H9 (cell line): ENCODE measurements around the gene USP40. TPM values are rescaled to one million over a fixed set of nuclear protein-coding genes. Genes with fewer than 3 reads are reported as not detected.

ENCODE experiments used
- DNase-seq: peaks from one replicate; pipeline ENCODE4 v3.0.0-alpha.2; 2017
- H2AFZ ChIP-seq: one replicate; pipeline ENCODE4 v1.6.1; 2013; ENCODE audit warnings: mild to moderate bottlenecking, low read length, control low read depth, moderate library complexity
- H2AK5ac ChIP-seq: 2 replicates; pipeline ENCODE4 v1.6.1; 2013; ENCODE audit warnings: low read length, control low read depth, mixed read lengths; ENCODE audit not compliant: insufficient read length
- H2BK120ac ChIP-seq: one replicate; pipeline ENCODE4 v1.6.1; 2013; ENCODE audit warnings: low read depth, mild to moderate bottlenecking, low read length, control low read depth, inconsistent platforms; ENCODE audit not compliant: poor library complexity, severe bottlenecking
- H2BK12ac ChIP-seq: 2 replicates; pipeline ENCODE4 v1.6.1; 2013; ENCODE audit warnings: low read length, control low read depth, mixed read lengths, low read depth; ENCODE audit not compliant: insufficient read length
- H2BK15ac ChIP-seq: 2 replicates; pipeline ENCODE4 v1.6.1; 2013; ENCODE audit warnings: low read depth, low read length, control low read depth
- H2BK20ac ChIP-seq: one replicate; pipeline ENCODE4 v1.6.1; 2013; ENCODE audit warnings: low read depth, mild to moderate bottlenecking, low read length, control low read depth, inconsistent platforms; ENCODE audit not compliant: poor library complexity, severe bottlenecking
- H2BK5ac ChIP-seq: 2 replicates; pipeline ENCODE4 v1.6.1; 2013; ENCODE audit warnings: low read length, control low read depth, mixed read lengths; ENCODE audit not compliant: insufficient read length
- H3K14ac ChIP-seq: 2 replicates; pipeline ENCODE4 v1.6.1; 2013; ENCODE audit warnings: low read length, control low read depth; ENCODE audit not compliant: insufficient read depth
- H3K18ac ChIP-seq: 2 replicates; pipeline ENCODE4 v1.6.1; 2013; ENCODE audit warnings: low read depth, mild to moderate bottlenecking, mixed read lengths, low read length, control low read depth; ENCODE audit not compliant: insufficient read length
- H3K23ac ChIP-seq: 2 replicates; pipeline ENCODE4 v1.6.1; 2013; ENCODE audit warnings: low read length, control low read depth, mixed read lengths, low read depth; ENCODE audit not compliant: insufficient read length
- H3K23me2 ChIP-seq: 2 replicates; pipeline ENCODE4 v1.6.1; 2013; ENCODE audit warnings: low read depth, mild to moderate bottlenecking, mixed read lengths, low read length, control low read depth; ENCODE audit not compliant: insufficient read length, poor library complexity, severe bottlenecking
- H3K27ac ChIP-seq: 2 replicates; pipeline ENCODE4 v1.5.1; 2013; ENCODE audit warnings: low read length, control low read depth, mixed read lengths, low read depth; ENCODE audit not compliant: insufficient read length
- H3K27me3 ChIP-seq: 2 replicates; pipeline ENCODE4 v1.6.1; 2013; ENCODE audit warnings: low read length, control low read depth, inconsistent platforms; ENCODE audit not compliant: insufficient read depth
- H3K4ac ChIP-seq: 2 replicates; pipeline ENCODE4 v1.6.1; 2013; ENCODE audit warnings: low read depth, mild to moderate bottlenecking, control low read depth, inconsistent platforms, low read length, moderate library complexity
- H3K4me1 ChIP-seq: 2 replicates; pipeline ENCODE4 v1.6.1; 2013; ENCODE audit warnings: low read length, control low read depth, inconsistent platforms; ENCODE audit not compliant: insufficient read depth
- H3K4me2 ChIP-seq: 2 replicates; pipeline ENCODE4 v1.6.1; 2013; ENCODE audit warnings: low read length, control low read depth, mixed read lengths; ENCODE audit not compliant: insufficient read length, insufficient read depth
- H3K56ac ChIP-seq: 2 replicates; pipeline ENCODE4 v1.6.1; 2013; ENCODE audit warnings: low read depth, mild to moderate bottlenecking, mixed read lengths, low read length, control low read depth; ENCODE audit not compliant: insufficient read length
- H3K79me1 ChIP-seq: 2 replicates; pipeline ENCODE4 v1.6.1; 2013; ENCODE audit warnings: low read depth, mild to moderate bottlenecking, moderate library complexity, low read length, control low read depth, inconsistent platforms; ENCODE audit not compliant: insufficient read depth, poor library complexity, severe bottlenecking
- H3K79me2 ChIP-seq: 2 replicates; pipeline ENCODE4 v1.6.1; 2013; ENCODE audit warnings: low read length, control low read depth, inconsistent platforms; ENCODE audit not compliant: insufficient read depth
- H3K9ac ChIP-seq: 2 replicates; pipeline ENCODE4 v1.6.1; 2013; ENCODE audit warnings: low read length, control low read depth, mixed read lengths; ENCODE audit not compliant: insufficient read length; ENCODE audit errors: extremely low read depth
- H3K9me3 ChIP-seq: one replicate; pipeline ENCODE4 v1.6.1; 2013; ENCODE audit warnings: low read depth, low read length, inconsistent platforms; ENCODE audit not compliant: control insufficient read depth
- H3T11ph ChIP-seq: one replicate; pipeline ENCODE4 v1.6.1; 2013; ENCODE audit warnings: mild to moderate bottlenecking, low read length, control low read depth, inconsistent platforms
- H4K20me1 ChIP-seq: one replicate; pipeline ENCODE4 v1.6.1; 2013; ENCODE audit not compliant: control insufficient read depth, insufficient read length, insufficient read depth
- H4K5ac ChIP-seq: 2 replicates; pipeline ENCODE4 v1.6.1; 2013; ENCODE audit warnings: low read depth, mild to moderate bottlenecking, mixed read lengths, low read length, control low read depth; ENCODE audit not compliant: insufficient read length
- H4K8ac ChIP-seq: replicated peaks from 2 replicates; pipeline ENCODE4 v1.6.1; 2013; ENCODE audit warnings: low read length, control low read depth, mixed read lengths, low read depth; ENCODE audit not compliant: insufficient read length
- H4K91ac ChIP-seq: 2 replicates; pipeline ENCODE4 v1.6.1; 2013; ENCODE audit warnings: low read depth, mild to moderate bottlenecking, moderate library complexity, mixed read lengths, low read length, control low read depth; ENCODE audit not compliant: insufficient read length
- H3K27ac Mint-ChIP-seq, 3 experiments: 2 replicates in 2 of 3; 3 replicates in 1 of 3; pipeline ENCODE4 v1.8.0; 2020 to 2021; ENCODE audit warnings: mixed read lengths in 3 of 3, mild to moderate bottlenecking in 1 of 3, moderate library complexity in 1 of 3
- H3K27me3 Mint-ChIP-seq: 2 replicates; pipeline ENCODE4 v1.8.0; 2021; ENCODE audit warnings: low read depth, mild to moderate bottlenecking, moderate library complexity, mixed read lengths
- H3K36me3 Mint-ChIP-seq, 3 experiments: 2 replicates in 2 of 3; 3 replicates in 1 of 3; pipeline ENCODE4 v1.8.0; 2020 to 2021; ENCODE audit warnings: low read depth in 3 of 3, mixed read lengths in 3 of 3; ENCODE audit not compliant: insufficient read depth in 1 of 3
- H3K4me1 Mint-ChIP-seq, 2 experiments: 2 replicates each; pipeline ENCODE4 v1.8.0; 2020; ENCODE audit warnings: mixed read lengths in 2 of 2
- H3K4me3 Mint-ChIP-seq, 2 experiments: 2 replicates in 1 of 2; 3 replicates in 1 of 2; pipeline ENCODE4 v1.8.0; 2020 to 2021; ENCODE audit warnings: mild to moderate bottlenecking in 2 of 2, mixed read lengths in 2 of 2, moderate library complexity in 1 of 2
- H3K9me3 Mint-ChIP-seq, 2 experiments: 2 replicates in 1 of 2; 3 replicates in 1 of 2; pipeline ENCODE4 v1.8.0; 2020; ENCODE audit warnings: mild to moderate bottlenecking in 2 of 2, mixed read lengths in 2 of 2, moderate library complexity in 1 of 2
- WGBS: extraction: QIAGEN DNeasy Blood & Tissue Kit; methylation state at CpG from one replicate; pipeline ENCODE4 v1.1.7; 2013; ENCODE audit warnings: missing lambda C conversion rate, low lambda C conversion rate, mixed read lengths; ENCODE audit not compliant: insufficient read length; ENCODE audit errors: extremely low coverage; 5-methylcytosine and 5-hydroxymethylcytosine counted together
- total RNA-seq: library from RNA; stranded (reverse); gene quantifications from 2 replicates; pipeline ENCODE4 v1.2.1, GENCODE V29; 2021
- TF ChIP-seq, protein P1 (sequence below): fragments of 200-600 bp; sonication (generic); conservative IDR thresholded peaks from 3 replicates; pipeline ENCODE4 v1.8.0; 2021; ENCODE audit warnings: antibody characterized with exemption, mild to moderate bottlenecking

The USP40 gene
- total RNA-seq, 1 experiment from 2014 or later: 7.5 TPM

DNA sequence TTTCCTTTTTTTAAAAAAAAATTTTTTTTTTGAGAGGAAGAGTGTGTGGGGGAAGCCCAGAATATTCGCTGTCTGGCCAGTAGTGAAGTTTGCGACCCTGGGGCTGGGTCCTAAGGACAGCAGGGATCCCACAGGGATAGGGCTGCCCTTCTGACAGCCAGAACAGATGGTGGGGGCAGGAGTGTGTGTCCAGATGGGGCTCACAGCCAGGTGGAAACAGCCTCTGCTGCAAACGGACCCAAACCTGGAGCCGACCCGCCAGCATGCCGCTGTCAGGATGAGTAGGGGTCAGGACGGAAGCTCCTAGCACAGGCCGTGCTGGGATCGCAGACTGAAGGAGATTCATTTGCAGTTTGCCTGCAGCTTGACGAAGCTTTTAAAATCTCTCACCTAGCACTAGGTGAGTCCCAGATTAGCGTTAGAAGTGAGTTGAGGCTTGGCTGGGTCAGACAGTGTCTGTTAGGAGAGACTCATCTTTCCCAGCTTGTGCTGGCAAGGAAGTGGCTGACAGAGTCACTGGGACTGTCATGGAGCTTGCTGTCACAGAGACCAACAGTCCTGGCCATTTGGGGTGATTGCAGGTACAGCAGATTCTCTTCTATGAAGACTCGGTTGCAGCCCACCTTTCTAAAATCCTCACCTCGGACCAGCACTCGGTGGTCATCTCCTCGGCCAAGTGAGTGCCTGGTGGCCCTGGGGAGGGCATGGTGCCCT is 118.9 kb downstream of the USP40 start:
- Histone ChIP-seq H3K4ac (no peak overlapping the region), H3K79me2 (no peaks in the 10 kb centered on the region), H3K27me3 (no peaks in the 10 kb centered on the region), H3K4me2 (no peak overlapping the region), H3K18ac (no peak overlapping the region), H2BK120ac (no peak overlapping the region), H2BK20ac (no peak overlapping the region), H3K23ac (no peak overlapping the region), H2BK5ac (no peak overlapping the region), H2AK5ac (no peak overlapping the region), H3T11ph (no peak overlapping the region), H4K8ac (no peak overlapping the region), H3K9me3 (no peaks in the 10 kb centered on the region), H3K23me2 (no peaks in the 10 kb centered on the region), H3K14ac (no peak overlapping the region), H4K91ac (no peak overlapping the region), H3K4me1 (0 out of 2 replicates have a peak, but pooled peaks cover 2% of the 10 kb centered on the region), H3K9ac (no peak overlapping the region), H4K20me1 (no peaks in the 10 kb centered on the region), H2BK15ac (no peak overlapping the region), H2AFZ (no peak overlapping the region), H3K56ac (no peak overlapping the region), H3K27ac (no peak overlapping the region), H2BK12ac (no peak overlapping the region), H3K79me1 (no peaks in the 10 kb centered on the region), H4K5ac (no peak overlapping the region)
- Mint-ChIP-seq H3K36me3 (peaks cover 13 to 19% (median 13%) of the 10 kb centered on the region in 3 experiments), H3K4me3 (no peak overlapping the region), H3K27ac (no peak overlapping the region), H3K9me3 (no peaks in the 10 kb centered on the region; a peak in 1 of 5 replicates), H3K4me1 (peaks cover 7 to 15% of the 10 kb centered on the region in 2 experiments), H3K27me3 (no peaks in the 10 kb centered on the region; the same call in 1 of the 2 replicates)
- no peak for DNase-seq
- TF ChIP-seq, protein P1, sequence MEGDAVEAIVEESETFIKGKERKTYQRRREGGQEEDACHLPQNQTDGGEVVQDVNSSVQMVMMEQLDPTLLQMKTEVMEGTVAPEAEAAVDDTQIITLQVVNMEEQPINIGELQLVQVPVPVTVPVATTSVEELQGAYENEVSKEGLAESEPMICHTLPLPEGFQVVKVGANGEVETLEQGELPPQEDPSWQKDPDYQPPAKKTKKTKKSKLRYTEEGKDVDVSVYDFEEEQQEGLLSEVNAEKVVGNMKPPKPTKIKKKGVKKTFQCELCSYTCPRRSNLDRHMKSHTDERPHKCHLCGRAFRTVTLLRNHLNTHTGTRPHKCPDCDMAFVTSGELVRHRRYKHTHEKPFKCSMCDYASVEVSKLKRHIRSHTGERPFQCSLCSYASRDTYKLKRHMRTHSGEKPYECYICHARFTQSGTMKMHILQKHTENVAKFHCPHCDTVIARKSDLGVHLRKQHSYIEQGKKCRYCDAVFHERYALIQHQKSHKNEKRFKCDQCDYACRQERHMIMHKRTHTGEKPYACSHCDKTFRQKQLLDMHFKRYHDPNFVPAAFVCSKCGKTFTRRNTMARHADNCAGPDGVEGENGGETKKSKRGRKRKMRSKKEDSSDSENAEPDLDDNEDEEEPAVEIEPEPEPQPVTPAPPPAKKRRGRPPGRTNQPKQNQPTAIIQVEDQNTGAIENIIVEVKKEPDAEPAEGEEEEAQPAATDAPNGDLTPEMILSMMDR: no peak
- WGBS: no CpG with 5 or more reads among the region's 15 CpGs
